ENCODE data around the gene RPS8.
A peak's percentile ranks its signal among the peaks of the same experiment; 100 is the strongest.
"Not testable (repeated sequence)": the region's sequence is repeated elsewhere in the genome, so short reads cannot be mapped to it uniquely, and the experiment has no call there.

The RPS8 gene

DNA sequence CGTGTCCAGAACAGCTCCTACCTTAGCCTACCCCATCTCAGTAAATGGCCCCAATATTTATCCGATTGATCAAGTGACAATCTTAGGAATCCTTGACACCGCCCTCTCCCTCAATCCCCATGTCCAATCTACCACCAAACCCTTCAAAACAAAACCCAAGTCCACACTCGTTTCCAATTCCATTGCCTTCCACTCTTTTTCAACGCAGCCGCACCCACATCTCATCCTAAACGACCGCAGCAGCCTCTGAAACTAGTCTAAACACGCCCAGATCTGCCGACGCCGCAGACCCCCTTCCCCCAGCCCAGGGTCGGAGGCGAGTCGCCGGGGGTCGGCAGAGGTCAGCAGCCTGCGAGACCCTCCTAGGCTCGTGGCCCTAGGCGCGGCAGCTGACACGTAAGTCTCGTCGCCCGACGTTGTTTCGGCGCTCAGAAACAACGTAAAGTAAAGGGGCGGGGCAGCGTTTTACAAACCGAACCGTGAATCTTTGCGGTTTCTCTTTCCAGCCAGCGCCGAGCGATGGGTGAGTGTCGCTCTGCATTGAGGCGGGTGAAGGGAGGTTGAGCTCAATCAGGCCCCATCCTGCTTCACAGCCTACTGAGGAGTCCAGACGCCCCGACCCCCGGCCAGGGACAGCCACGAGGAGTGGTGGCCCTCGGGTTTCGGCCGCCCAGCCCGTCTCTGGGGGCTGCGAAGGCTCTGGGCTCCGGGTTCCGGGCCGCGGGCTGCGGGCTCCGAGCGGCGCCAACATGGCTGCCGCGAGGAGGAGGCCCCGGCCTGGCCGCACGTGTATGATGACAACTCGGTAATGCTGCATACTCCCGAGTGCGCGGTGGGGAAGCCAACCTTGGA is at the start of gene RPS8:
RPS8 (plus strand) TSS at position 463 of the 852 bp plus-strand sequence; CDS start at position 520, 57 bp downstream.
- peak; percentile 89 for DNase-seq (ENCODE audit: low read depth)

DNA sequence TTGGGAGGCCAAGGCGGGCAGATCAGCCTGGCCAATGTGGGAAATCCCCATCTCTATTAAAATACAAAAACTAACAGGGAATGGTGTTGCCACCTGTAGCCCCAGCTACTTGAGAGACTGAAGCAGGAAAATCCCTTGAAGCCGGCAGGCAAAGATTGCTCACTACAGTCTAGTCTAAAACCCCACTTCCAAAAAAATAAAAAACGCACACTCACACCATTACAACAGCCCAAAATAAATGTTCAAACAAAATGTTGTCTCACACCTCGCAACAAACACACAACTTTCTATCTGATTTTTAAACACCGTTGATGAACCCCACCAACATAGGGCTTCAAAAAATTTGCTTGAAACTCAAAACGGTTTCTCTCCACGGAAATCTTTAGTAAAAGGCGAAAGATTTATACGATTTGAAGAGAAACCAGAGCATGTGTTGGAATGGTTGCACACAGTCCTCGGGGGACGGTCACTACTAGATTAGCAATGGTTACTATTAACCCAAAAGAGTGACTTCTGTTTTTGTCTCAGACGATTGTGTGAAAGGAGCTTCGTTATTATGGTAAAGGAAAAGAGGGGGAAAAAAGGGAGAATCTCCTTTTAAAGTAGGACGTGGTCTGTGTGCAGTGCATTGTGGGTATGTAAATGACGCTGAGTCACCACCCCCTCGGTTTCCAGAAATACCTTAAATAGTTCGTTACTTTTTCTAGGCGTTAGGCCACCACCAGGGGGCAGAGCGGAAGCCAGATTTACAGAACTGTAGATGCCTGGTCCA is 44.4 kb upstream of the RPS8 start, which contains the start of gene RNU5D-1:
RNU5D-1 (minus strand) TSS at position 430 of the 772 bp plus-strand sequence.
- DNase-seq (ENCODE audit: low read depth), result peak; percentile 94

DNA sequence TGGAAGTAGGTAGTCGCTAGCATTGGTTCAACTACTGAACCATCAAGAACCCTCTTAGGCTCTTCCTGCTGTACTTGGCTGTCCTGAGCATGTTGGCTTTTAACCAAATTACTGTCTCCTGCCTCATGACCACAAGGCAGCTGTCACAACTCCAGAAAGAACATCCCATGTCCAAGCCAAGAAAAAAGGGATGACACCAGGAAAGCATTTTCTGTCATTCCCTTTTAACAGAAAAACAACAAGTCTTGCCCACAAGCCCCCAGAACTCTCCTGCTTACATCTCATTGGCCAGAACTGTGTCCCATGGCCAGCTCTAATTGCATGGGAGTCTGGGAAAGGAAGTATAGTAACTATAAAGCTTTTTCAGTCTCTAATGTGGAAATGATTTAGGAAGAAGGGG is 42.0 kb upstream of the RPS8 start:
- DNase-seq (ENCODE audit: low read depth), result no peak

DNA sequence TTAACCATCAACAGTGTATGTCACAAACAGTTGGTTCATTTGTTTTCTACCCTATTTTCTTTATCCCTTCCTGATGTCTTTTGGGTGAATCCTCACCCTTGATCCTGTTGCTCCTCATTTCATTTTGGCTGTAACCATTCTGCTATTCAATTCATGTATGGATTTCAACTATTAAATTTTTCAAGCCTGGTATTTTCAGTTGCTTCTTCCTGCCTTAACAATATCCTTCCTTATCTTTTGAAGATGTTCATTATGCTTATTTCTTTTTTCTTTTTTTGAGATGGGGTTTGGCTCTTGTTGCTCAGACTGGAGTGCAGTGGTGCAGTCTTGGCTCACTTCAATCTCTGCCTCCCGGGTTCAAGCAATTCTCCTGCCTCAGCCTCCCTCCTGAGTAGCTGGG is 41.6 kb upstream of the RPS8 start:
- DNase-seq (ENCODE audit: low read depth), result no peak

DNA sequence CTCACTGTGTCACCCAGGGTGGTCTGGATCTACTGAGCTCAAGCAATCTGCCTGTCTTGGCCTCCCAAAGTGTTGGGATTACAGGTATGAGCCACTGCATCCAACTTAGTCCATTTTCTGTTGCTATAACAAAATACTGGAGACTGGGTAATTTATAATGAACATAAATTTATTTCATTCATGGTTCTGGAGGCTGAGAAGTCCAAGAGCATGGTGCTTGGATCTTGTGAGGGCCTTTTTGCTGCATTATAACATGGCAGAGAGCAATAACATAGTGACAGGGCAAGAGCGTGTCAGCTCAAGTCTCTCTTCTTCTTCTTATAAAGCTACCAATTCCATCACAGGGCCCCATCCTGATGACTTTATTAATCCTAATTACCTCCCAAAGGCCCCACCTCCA is 39.3 kb upstream of the RPS8 start:
- no peak for DNase-seq (ENCODE audit: low read depth)

DNA sequence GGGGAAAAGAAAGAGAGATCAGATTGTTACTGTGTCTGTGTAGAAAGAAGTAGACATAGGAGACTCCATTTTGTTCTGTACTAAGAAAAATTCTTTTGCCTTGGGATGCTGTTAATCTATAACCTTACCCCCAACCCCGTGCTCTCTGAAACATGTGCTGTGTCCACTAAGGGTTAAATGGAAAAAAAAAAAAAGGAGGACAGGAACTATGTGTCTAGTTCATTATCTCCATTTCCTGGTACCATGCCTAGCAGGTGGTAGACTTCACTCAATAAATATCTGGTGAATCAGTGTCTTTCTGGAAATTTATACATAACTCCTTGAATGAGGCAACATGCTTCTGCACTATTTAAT is 36.4 kb upstream of the RPS8 start:
- DNase-seq (ENCODE audit: low read depth), result not testable (repeated sequence)

DNA sequence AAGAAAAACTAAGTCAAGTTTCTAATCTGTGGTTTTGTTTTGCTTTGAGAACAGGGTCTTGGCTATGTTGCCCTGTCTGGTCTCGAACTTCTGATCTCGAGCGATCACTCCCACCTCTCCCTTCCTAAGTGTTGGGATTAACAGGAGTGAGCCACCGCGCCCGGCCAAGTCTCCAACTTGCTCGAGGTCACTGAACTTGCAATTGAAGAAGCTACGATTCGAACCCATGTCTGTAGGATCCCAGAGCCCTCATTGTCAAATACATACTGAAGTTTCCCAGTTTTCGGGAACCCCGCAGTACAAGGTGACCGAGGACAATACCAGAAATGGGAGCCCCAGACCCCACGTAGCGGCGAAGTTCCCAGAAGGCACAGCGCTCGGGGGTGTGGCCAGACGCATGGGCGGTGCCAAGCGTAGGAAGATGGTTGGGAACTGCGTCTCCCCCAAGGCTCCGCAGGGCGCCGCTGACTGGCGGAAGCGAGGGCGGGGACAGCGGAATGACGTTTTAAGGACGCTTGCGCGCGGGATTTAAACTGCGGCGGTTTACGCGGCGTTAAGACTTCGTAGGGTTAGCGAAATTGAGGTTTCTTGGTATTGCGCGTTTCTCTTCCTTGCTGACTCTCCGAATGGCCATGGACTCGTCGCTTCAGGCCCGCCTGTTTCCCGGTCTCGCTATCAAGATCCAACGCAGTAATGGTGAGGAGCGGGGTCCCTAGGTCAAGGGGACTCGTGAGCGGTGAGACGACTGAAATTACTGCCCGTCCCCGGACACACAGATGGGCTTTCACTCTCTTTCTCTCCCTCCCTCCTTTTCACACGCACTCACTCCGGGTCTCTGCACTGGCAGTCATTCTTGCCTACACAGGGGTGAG is 35.8 kb upstream of the RPS8 start, which contains the start of gene KIF2C:
KIF2C (plus strand) TSS at position 531 of the 872 bp plus-strand sequence; CDS start at position 627, 96 bp downstream.
- peak; percentile 97 for DNase-seq (ENCODE audit: low read depth)

DNA sequence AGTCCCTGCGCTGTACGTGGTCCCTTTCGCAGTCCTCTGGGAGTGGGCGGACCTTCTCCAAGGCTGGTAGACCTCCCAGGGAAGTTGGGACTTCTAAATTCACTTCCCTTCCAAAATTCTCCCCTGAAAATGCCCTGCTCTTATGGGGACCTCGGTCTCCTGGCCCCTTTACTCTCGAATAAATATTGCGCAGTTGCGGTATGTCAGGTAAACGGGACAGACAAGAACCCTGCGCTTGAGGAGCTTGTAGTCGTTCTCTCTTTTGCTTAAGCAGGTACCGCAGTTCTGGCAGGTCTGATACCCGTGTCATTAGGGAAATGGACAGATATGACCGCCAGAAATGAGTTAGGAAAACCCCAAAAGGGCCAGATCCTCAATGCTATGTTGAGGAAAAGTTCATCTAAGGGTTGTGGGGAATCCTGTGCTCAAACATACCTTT is 35.1 kb upstream of the RPS8 start:
- DNase-seq (ENCODE audit: low read depth), result no peak

DNA sequence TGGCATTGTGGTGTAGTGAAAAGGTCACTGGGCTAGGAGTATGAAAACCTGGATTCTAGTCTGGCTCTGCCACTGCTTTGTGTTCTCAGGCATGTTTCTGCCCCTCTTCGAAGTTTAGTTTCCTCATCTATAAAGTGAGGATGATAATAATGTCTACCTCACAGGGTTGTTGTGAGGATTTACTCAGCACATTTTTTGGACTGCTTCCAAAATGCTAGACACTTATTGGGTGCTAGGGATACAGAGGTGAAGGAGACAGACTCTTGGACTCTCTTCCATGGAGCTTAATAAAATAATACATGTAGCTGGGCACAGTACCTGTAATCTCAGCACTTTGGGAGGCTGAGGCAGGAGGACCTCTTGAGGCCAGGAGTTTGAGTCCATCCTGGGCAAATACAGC is 32.1 kb upstream of the RPS8 start:
- DNase-seq (ENCODE audit: low read depth), result no peak

DNA sequence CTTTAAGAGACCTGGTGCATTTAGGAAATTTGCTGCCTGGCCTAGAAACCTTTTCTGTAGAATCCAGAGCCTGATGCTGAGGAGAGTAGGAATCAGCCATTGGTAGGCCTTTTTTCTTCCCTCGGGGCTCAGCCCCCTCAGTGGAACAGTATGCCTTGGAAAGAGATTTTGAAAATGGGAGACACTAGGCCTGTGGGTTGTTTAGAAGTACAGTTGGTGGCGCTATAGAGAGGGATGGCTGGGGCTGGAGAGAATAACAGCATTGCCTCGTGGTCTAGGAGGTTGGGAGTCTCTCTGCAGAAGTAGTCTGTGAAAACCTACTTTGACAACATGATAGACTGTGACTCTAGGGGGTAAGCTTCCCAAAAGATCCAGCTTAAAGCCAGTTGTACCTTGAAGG is 27.5 kb upstream of the RPS8 start:
- DNase-seq (ENCODE audit: low read depth), result no peak

DNA sequence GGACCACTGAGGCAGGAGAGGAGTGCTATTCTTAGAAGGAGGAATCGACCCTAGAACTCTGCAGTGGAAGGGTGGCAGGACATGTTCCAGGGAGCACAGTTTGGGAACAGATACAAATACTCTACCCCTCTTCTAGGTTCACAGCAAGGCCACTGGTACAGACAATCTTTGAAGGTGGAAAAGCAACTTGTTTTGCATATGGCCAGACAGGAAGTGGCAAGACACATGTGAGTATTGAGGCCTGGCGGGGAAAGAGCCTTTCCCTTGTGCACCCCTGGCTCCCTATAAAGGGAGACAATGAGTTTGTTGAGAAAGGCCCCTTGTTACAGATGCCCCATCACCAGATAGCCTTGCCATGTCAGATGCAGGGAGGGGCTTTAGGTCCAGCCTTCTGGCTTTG is 17.9 kb upstream of the RPS8 start:
- DNase-seq (ENCODE audit: low read depth), result no peak

DNA sequence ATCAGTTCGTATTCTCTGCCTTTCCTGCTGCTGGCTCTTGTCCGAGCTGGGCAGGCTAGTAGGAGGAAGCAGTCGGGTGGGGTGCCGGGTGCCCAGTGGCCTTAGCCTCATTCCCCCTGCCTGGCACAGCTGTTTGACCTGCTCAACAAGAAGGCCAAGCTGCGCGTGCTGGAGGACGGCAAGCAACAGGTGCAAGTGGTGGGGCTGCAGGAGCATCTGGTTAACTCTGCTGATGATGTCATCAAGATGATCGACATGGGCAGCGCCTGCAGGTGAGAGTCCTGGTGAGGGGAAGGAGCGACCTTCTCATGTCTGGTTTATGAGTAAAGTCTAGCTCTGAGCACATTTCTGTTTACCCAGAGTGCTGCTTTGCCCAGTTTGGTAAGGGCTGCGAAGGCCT is 16.3 kb upstream of the RPS8 start:
- DNase-seq (ENCODE audit: low read depth), result no peak

DNA sequence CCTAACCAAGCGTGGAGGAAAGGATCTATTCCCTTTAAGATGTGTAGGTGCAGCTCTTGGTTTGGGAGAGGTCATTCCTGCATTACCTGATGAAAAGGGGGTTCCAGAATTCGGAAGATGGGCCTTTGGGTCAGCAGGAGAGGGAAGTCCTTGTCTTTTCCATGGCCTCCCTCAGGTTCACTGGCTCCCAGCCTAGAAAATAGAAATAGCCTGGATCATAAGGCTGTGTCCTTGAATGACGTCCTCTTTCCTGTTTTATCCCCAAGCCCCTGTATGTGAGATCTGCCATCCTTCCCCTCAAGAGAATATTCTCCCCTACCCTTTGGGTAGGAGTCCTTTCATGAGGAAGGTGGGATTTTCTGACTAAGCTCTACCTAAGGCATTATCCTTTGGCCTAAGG is 14.5 kb upstream of the RPS8 start:
- no peak for DNase-seq (ENCODE audit: low read depth)

DNA sequence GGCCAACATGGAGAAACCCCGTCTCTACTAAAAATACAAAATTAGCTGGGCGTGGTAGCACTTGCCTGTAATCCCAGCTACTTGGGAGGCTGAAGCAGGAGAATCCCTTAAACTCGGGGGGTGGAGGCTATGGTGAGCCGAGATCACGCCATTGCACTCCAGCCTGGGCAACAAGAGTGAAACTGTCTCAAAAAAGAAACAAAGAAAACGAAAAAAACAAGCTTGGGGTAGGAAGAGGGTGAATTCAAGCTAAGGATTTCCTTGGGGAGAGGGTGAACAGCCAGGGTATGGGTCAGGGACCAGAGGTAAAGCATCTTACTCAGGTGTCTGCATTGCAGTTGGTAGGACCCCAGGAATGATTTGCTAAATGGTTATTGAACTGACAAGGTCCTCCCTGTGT is 8.9 kb upstream of the RPS8 start:
- DNase-seq (ENCODE audit: low read depth), result not testable (repeated sequence)

DNA sequence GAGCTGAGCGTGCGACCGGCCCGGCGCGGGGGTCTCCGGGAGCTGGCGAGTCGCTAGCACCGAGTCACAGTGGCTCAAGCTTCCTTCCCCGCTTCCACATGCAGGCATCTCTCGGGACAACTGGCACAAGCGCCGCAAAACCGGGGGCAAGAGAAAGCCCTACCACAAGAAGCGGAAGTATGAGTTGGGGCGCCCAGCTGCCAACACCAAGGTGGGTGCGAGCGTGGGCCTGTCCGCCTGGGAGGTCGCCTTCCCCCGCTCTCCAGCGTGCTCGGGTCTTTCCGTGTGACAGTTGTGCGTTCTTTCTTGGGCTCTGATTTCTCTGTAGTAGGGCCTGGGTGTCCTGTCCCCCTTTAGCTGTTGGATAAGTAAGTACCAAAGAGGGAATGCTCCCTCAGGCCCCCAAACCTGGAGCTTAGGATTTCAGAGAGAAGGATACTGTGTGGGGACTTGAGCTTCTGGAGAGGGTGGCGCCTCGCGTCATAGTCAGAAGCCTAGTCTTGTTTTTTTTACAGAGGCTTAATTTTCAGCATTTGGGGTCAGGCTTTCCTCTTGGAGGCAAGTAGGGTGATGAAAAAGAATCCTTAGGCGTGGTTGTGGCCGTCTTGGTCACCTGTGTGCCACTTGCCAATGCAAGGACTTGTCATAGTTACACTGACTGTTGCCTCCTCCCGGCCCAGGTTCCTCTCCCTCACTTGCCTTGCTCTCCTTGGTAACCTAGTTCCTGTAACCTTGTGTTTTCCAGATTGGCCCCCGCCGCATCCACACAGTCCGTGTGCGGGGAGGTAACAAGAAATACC is 790 bp downstream of the RPS8 start:
- no peak for DNase-seq (ENCODE audit: low read depth)

DNA sequence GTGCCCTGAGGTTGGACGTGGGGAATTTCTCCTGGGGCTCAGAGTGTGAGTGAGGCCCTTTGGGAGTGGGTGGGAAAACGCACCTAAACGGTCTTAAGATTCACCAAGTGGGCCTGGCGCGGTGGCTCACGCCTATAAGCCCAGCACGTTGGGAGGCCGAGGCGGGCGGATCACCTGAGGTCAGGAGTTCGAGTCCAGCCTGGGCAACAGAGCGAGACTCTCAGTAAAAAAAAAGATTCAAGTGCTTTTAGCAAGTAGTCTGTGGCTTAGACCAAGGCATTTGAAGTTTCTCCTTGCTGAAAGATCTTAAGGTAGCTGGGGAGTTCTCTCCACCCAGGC is 1.4 kb downstream of the RPS8 start:
- no peak for DNase-seq (ENCODE audit: low read depth)

DNA sequence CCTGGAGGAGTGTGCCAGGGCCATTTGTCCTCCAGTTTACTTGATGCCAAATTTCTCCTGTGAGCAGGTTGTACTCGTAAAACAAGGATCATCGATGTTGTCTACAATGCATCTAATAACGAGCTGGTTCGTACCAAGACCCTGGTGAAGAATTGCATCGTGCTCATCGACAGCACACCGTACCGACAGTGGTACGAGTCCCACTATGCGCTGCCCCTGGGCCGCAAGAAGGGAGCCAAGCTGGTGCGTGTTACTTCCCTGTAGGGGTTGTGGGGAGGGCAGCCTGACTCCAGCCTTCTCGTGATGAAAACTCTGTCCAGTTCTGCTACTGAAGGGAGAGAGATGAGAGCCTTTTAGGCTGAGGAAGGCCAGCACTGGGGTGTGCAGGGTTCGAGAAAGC is 2.2 kb downstream of the RPS8 start:
- DNase-seq (ENCODE audit: low read depth), result no peak

DNA sequence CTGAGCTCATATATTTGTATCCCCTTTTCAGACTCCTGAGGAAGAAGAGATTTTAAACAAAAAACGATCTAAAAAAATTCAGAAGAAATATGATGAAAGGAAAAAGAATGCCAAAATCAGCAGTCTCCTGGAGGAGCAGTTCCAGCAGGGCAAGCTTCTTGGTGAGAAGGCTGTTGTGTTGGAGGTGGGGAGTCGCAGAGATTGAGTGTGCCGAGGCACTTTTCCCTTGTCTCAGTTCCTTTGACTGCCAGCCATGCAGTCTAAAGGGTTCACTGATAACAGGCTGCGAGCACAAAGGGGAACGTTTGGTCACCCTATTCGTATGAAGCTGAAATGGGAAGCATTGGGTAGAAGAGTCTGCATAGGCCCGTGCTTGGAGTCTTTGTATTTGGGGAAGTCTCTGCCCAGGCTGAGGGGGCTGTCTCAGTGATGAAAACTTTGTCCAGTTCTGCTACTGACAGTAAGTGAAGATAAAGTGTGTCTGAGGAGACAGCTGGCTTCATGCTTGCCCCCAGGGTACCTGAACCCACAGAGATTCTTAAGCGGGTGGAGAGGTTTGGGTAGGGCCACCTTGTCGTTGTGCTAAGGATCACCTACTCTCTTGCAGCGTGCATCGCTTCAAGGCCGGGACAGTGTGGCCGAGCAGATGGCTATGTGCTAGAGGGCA is 2.8 kb downstream of the RPS8 start:
- no peak for DNase-seq (ENCODE audit: low read depth)

DNA sequence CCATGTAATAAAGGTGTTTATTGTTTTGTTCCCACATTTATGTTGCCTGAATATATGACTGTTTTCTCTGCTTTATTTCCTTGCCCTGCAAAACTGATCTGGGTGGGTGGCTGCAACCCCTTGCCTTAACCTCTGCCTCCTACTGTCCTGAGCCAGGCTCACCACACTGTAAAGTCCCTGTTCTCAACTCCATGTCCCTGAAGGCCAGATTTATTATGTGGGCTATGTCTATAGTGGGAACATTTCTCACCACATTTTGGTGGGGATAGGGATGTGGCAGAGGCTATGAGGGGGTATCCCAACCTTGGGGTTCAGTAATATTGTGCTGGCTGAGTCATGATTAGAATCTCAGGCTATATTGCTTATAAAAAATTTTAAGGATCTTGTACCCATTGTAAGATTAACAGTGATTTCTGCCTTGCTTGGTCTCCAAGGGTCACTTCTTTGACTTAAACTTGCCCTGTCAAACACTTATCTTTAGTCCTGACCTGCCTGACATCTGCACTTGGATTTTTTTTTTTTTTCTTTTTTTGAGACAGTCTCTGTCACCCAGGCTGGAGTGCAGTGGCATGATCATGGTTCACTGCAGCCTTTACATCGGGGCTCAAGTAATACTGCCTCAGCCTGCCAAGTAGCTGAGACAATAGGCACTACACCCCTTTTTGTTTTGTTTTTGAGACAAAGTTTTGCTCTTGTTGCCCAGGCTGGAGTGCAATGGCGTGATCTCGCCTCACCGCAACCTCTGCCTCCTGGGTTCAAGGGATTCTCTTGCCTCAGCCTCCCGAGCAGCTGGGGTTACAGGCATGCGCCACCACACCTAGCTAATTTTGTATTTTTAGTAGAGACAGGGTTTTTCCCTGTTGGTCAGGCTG is 3.6 kb downstream of the RPS8 start:
- DNase-seq (ENCODE audit: low read depth), result no peak

DNA sequence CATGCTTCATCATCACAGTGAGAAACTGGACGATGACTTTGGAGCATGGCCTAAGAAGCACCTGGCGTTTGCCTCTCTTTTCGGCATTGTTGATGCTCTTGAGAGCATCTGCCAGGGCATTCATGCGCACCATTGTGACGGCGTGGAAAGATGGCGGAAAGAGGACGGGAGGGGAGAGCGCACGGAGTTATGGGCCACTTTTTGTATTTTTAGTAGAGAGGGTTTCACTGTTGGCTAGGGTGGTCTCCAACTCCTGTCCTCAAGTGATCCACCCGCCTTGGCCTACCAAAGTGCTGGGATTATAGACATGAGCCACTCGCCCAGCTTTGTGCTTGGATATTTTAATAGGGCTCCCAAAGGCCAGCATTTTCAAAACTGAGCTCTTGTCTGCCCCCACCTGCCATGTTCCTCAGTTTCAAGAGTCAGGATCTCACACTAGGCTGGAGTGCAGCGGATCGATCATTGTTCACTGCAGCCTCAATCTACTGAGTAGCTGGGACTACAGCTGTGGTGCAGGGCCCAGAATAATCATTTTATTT is 5.3 kb downstream of the RPS8 start:
- no peak for DNase-seq (ENCODE audit: low read depth)

Data from fibroblast of the conjunctiva (primary cell).